ENCODE results near the gene CHST11.

GRCh38 chr12:104515899-104516298 is 59.2 kb downstream of the CHST11 start:
- TF ChIP-seq CTCF (IDR thresholded peaks at IDR 0.05 in 8 of 11, conservative IDR thresholded peaks at IDR 0.05 in 3 of 11) (no peak), POLR2AphosphoS5 (IDR thresholded peaks at IDR 0.05) (no peak)

Measured in spleen (tissue), 7 donors.